Fibroblast of lung (primary cell): ENCODE data around the gene PNMA8C.

Source experiments
- EZH2 ChIP-seq: IDR thresholded peaks from 2 replicates; pipeline ENCODE4 v1.5.1; 2012; ENCODE audit warnings: low read length, control low read depth, mild to moderate bottlenecking; ENCODE audit errors: missing control alignments
- TF ChIP-seq, protein P1 (sequence below), 2 donors: IDR thresholded peaks in 1 of 2; conservative IDR thresholded peaks in 1 of 2; 1 replicate in 1 of 2; 2 replicates in 1 of 2; pipeline ENCODE4 v1.5.1; 2011 to 2012; ENCODE audit warnings: low read length in 2 of 2, control low read depth in 1 of 2, inconsistent platforms in 1 of 2, low read depth in 1 of 2, mild to moderate bottlenecking in 1 of 2

DNA sequence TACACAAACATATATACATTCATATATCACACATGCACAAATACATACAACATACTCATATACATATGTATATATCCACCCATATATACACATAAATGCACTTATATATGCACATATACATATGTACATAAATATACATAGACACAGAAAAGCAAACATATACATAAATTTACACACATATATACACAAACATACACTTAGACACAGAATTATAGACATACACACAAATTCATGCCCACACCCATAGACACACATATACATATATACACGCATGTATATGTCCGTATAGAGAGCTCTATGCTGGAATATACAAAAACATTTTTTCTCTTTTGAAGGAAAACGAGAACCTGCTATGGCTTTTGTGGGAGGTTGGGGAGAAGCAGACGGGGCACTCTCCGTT is 22.0 kb upstream of the PNMA8C start:
- TF ChIP-seq, protein P1, sequence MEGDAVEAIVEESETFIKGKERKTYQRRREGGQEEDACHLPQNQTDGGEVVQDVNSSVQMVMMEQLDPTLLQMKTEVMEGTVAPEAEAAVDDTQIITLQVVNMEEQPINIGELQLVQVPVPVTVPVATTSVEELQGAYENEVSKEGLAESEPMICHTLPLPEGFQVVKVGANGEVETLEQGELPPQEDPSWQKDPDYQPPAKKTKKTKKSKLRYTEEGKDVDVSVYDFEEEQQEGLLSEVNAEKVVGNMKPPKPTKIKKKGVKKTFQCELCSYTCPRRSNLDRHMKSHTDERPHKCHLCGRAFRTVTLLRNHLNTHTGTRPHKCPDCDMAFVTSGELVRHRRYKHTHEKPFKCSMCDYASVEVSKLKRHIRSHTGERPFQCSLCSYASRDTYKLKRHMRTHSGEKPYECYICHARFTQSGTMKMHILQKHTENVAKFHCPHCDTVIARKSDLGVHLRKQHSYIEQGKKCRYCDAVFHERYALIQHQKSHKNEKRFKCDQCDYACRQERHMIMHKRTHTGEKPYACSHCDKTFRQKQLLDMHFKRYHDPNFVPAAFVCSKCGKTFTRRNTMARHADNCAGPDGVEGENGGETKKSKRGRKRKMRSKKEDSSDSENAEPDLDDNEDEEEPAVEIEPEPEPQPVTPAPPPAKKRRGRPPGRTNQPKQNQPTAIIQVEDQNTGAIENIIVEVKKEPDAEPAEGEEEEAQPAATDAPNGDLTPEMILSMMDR (conservative IDR thresholded peaks at IDR 0.05 in 1 of 2, IDR thresholded peaks at IDR 0.05 in 1 of 2; ENCODE audit: low read depth in 1 of 2, low read length in 2 of 2): no peak
- TF ChIP-seq EZH2: no peak
